Activated T-cell treated with anti-CD3 and anti-CD28 coated beads for 1 hour (primary cell): ENCODE data around the gene HELZ2.
"Not testable (repeated sequence)": the region's sequence is repeated elsewhere in the genome, so short reads cannot be mapped to it uniquely, and the experiment has no call there.

ENCODE experiments used
- DNase-seq: peaks from one replicate; pipeline ENCODE4 v3.0.0-alpha.2; 2020; ENCODE audit warnings: low read depth

The HELZ2 gene

GRCh38 chr20:63574156-63574828 is at the start of gene HELZ2:
Gene HELZ2 (minus strand): TSS chr20:63574239. CDS start chr20:63572385, 1,854 bp downstream.
- DNase-seq = peak; percentile 59

GRCh38 chr20:63622732-63623131 is 48.7 kb upstream of the HELZ2 start:
- no peak for DNase-seq

- no peak for DNase-seq
Measured at GRCh38 chr20:63622096-63622495, 48.1 kb upstream of the HELZ2 start.

GRCh38 chr20:63620991-63621390 is 47.0 kb upstream of the HELZ2 start:
- DNase-seq = no peak

GRCh38 chr20:63619505-63619904 is 45.5 kb upstream of the HELZ2 start:
- DNase-seq = no peak

- no peak for DNase-seq
Measured at GRCh38 chr20:63619086-63619485, 45.0 kb upstream of the HELZ2 start.

GRCh38 chr20:63618291-63618980 is 44.4 kb upstream of the HELZ2 start:
- no peak for DNase-seq

- DNase-seq = no peak
Measured at GRCh38 chr20:63617876-63618265, 43.8 kb upstream of the HELZ2 start.

- no peak for DNase-seq
Measured at GRCh38 chr20:63617092-63617875, 43.2 kb upstream of the HELZ2 start.

- DNase-seq = not testable (repeated sequence)
Measured at GRCh38 chr20:63613863-63614594, 40.0 kb upstream of the HELZ2 start.

GRCh38 chr20:63612276-63612931 is 38.4 kb upstream of the HELZ2 start:
- no peak for DNase-seq

GRCh38 chr20:63611646-63612045 is 37.6 kb upstream of the HELZ2 start:
- DNase-seq = no peak

- no peak for DNase-seq
Measured at GRCh38 chr20:63610581-63611435, 36.8 kb upstream of the HELZ2 start.

GRCh38 chr20:63606686-63607085 is 32.6 kb upstream of the HELZ2 start:
- no peak for DNase-seq

GRCh38 chr20:63602321-63602720 is 28.3 kb upstream of the HELZ2 start:
- DNase-seq = no peak

GRCh38 chr20:63601679-63602078 is 27.6 kb upstream of the HELZ2 start:
- not testable (repeated sequence) for DNase-seq

GRCh38 chr20:63599396-63600050 is 25.5 kb upstream of the HELZ2 start:
- no peak for DNase-seq

GRCh38 chr20:63598479-63599395 is 24.7 kb upstream of the HELZ2 start:
- no peak for DNase-seq
